DLD1 (cell line): ENCODE measurements around the gene ZNF432.
"Not testable (repeated sequence)": the region's sequence is repeated elsewhere in the genome, so short reads cannot be mapped to it uniquely, and the experiment has no call there.

Source experiments
- in situ Hi-C: cut with HindIII; loops from 2 replicates; pipeline ENCODE4 v1.10.0; 2017; ENCODE audit warnings: low sequenced_read_pairs

Gene ZNF432

GRCh38 chr19:52048555-52049501 is at the start of gene ZNF432:
Gene ZNF432, minus strand, starts transcription at chr19:52048838. Its CDS starts 1,970 bp downstream, at chr19:52046868.
- in situ Hi-C loops = no loop called here

GRCh38 chr19:52096416-52096815 is 47.8 kb upstream of the ZNF432 start:
- in situ Hi-C loops = not testable (repeated sequence)

- in situ Hi-C loops = no loop called here
Observed at GRCh38 chr19:52095172-52096014, 46.8 kb upstream of the ZNF432 start, which contains the start of gene ZNF841. Gene ZNF841, minus strand, starts transcription at chr19:52095765. Its CDS starts 10,964 bp downstream, at chr19:52084801.

- in situ Hi-C loops = no loop called here
Observed at GRCh38 chr19:52094526-52095130, 46.0 kb upstream of the ZNF432 start.

GRCh38 chr19:52086481-52086880 is 37.8 kb upstream of the ZNF432 start:
- in situ Hi-C loops = no loop called here

- in situ Hi-C loops = no loop called here
Observed at GRCh38 chr19:52070496-52070895, 21.9 kb upstream of the ZNF432 start.

GRCh38 chr19:52069653-52070052 is 21.0 kb upstream of the ZNF432 start:
- in situ Hi-C loops = no loop called here

GRCh38 chr19:52066258-52066863 is 17.7 kb upstream of the ZNF432 start:
- in situ Hi-C loops = no loop called here

- in situ Hi-C loops = no loop called here
Observed at GRCh38 chr19:52065399-52065798, 16.8 kb upstream of the ZNF432 start.

GRCh38 chr19:52056480-52056879 is 7.8 kb upstream of the ZNF432 start:
- in situ Hi-C loops = not testable (repeated sequence)

GRCh38 chr19:52051736-52052135 is 3.1 kb upstream of the ZNF432 start:
- in situ Hi-C loops = not testable (repeated sequence)

- in situ Hi-C loops = no loop called here
Observed at GRCh38 chr19:52039169-52039568, 9.5 kb downstream of the ZNF432 start.

GRCh38 chr19:52034051-52034728 is 14.4 kb downstream of the ZNF432 start:
- in situ Hi-C loops = no loop called here

- in situ Hi-C loops = no loop called here
Observed at GRCh38 chr19:52028780-52029123, 19.9 kb downstream of the ZNF432 start.

GRCh38 chr19:52028027-52028779 is 20.4 kb downstream of the ZNF432 start, which contains the start of gene ZNF614:
Gene ZNF614, minus strand, starts transcription at chr19:52028379. Its CDS starts 2,634 bp downstream, at chr19:52025745.
- in situ Hi-C loops = no loop called here

GRCh38 chr19:52026255-52026990 is 22.2 kb downstream of the ZNF432 start:
- in situ Hi-C loops = not testable (repeated sequence)

- in situ Hi-C loops = not testable (repeated sequence)
Observed at GRCh38 chr19:52024478-52024877, 24.2 kb downstream of the ZNF432 start.

- in situ Hi-C loops = no loop called here
Observed at GRCh38 chr19:52022193-52022592, 26.4 kb downstream of the ZNF432 start.

- in situ Hi-C loops = no loop called here
Observed at GRCh38 chr19:52020506-52020905, 28.1 kb downstream of the ZNF432 start.
